ENCODE results near the gene ZNF609. TPM values are rescaled to one million over a fixed set of nuclear protein-coding genes. Genes with fewer than 3 reads are reported as not detected.

ZNF609 gene
- total RNA-seq, 1 donor from 2014 or later, result 33.1 TPM

DNA sequence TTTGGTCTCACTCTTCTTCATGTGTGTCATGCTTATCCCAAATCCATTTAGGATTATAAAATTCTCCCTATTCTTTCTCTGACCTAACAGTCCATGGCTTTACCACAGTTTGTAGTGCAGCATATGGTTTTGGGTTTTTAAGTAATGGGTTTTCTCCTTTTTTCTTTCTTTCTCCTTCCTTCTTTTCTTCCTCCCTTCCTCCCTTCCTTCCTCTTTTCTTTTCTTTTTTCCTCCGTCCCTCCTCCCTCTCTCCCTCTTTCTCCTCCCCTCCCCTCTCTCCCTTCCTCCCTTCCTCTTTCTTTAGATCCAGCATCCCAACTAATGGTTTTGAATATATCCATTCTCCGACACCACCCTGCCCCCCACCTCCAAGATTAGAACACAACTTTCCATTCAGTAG lies 196.1 kb downstream of the ZNF609 start:
- H3K4me3 ChIP-seq, result no peak overlapping the region
- no peaks in the 10 kb centered on the region for H3K27me3 ChIP-seq
- H3K36me3 ChIP-seq, result no peaks in the 10 kb centered on the region
- DNase-seq (ENCODE audit: extremely low spot score in 2 of 2), result no peak
- TF ChIP-seq, protein P1, sequence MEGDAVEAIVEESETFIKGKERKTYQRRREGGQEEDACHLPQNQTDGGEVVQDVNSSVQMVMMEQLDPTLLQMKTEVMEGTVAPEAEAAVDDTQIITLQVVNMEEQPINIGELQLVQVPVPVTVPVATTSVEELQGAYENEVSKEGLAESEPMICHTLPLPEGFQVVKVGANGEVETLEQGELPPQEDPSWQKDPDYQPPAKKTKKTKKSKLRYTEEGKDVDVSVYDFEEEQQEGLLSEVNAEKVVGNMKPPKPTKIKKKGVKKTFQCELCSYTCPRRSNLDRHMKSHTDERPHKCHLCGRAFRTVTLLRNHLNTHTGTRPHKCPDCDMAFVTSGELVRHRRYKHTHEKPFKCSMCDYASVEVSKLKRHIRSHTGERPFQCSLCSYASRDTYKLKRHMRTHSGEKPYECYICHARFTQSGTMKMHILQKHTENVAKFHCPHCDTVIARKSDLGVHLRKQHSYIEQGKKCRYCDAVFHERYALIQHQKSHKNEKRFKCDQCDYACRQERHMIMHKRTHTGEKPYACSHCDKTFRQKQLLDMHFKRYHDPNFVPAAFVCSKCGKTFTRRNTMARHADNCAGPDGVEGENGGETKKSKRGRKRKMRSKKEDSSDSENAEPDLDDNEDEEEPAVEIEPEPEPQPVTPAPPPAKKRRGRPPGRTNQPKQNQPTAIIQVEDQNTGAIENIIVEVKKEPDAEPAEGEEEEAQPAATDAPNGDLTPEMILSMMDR (IDR thresholded peaks at IDR 0.05), result no peak
- TF ChIP-seq POLR2AphosphoS5 (IDR thresholded peaks at IDR 0.05; ENCODE audit: insufficient read depth in 1 of 2, low read depth in 1 of 2), result no peak
- TF ChIP-seq POLR2A (IDR thresholded peaks at IDR 0.05), result no peak
- intact Hi-C loops (cut with DNase I), result no loop called here
- H3K4me1 ChIP-seq, result no peaks in the 10 kb centered on the region
- no peak overlapping the region for H3K27ac ChIP-seq
- no peaks in the 10 kb centered on the region for H3K9me3 ChIP-seq

DNA sequence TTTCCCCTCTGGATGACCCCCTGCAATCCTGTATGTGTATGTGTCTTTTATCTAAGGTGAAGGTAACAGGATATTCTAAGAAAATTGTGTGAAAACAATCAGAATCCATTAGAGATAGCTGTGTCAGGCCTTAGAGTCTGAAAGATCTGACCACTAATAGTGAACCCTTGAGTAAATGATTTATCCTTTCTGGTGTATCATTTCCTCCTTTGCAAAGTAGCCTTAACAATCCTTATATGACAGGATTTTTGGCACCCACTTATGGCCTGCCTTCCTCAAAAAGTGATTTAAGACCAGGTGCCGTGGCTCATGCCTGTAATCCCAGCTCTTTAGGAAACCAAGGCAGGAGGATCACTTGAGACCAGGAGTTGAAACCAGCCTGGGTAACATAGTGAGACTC lies 204.8 kb downstream of the ZNF609 start:
- Histone ChIP-seq H3K27ac (no peak overlapping the region), H3K27me3 (no peaks in the 10 kb centered on the region), H3K4me1 (no peaks in the 10 kb centered on the region), H3K36me3 (no peaks in the 10 kb centered on the region), H3K4me3 (no peak overlapping the region), H3K9me3 (no peaks in the 10 kb centered on the region)
- DNase-seq (ENCODE audit: extremely low spot score in 2 of 2), result no peak
- TF ChIP-seq POLR2AphosphoS5 (IDR thresholded peaks at IDR 0.05; ENCODE audit: insufficient read depth in 1 of 2, low read depth in 1 of 2) (no peak), POLR2A (IDR thresholded peaks at IDR 0.05) (no peak)
- TF ChIP-seq, protein P1 (IDR thresholded peaks at IDR 0.05), result no peak
- intact Hi-C loops (cut with DNase I), result loop anchor here (10.0 kb wide), 1 partner anchor 230 kb away; no protein-coding TSS in a partner anchor

DNA sequence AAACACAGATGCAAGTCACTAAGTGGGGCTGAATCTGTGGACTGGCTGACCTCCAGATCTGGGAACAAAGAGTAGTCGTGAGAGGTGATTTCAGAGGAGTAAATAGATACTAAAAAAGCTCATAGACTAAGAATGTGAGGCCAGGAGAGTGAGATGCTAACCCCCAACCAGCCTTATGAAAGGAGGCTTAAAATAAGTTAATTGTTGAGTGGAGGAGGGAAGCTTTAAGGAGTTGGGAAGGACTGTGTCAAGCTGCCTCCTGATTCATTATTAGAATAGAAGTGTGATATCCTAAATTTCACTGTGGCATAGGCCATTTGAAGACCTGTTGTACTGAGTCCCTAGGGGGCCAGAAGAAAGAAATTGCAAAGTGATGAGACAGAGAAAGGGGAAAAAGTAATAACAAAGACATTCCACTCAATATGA lies 207.4 kb downstream of the ZNF609 start:
- H3K27me3 ChIP-seq, result no peaks in the 10 kb centered on the region
- no peak overlapping the region for H3K4me3 ChIP-seq
- no peaks in the 10 kb centered on the region for H3K4me1 ChIP-seq
- no peaks in the 10 kb centered on the region for H3K9me3 ChIP-seq
- intact Hi-C loops (cut with DNase I), result loop anchor here (10.0 kb wide), 1 partner anchor 233 kb away; no protein-coding TSS in a partner anchor
- TF ChIP-seq, protein P1 (IDR thresholded peaks at IDR 0.05), result no peak
- no peak for TF ChIP-seq POLR2AphosphoS5 (IDR thresholded peaks at IDR 0.05; ENCODE audit: insufficient read depth in 1 of 2, low read depth in 1 of 2)
- TF ChIP-seq POLR2A (IDR thresholded peaks at IDR 0.05), result no peak
- no peak overlapping the region for H3K27ac ChIP-seq
- no peaks in the 10 kb centered on the region for H3K36me3 ChIP-seq
- no peak for DNase-seq (ENCODE audit: extremely low spot score in 2 of 2)

DNA sequence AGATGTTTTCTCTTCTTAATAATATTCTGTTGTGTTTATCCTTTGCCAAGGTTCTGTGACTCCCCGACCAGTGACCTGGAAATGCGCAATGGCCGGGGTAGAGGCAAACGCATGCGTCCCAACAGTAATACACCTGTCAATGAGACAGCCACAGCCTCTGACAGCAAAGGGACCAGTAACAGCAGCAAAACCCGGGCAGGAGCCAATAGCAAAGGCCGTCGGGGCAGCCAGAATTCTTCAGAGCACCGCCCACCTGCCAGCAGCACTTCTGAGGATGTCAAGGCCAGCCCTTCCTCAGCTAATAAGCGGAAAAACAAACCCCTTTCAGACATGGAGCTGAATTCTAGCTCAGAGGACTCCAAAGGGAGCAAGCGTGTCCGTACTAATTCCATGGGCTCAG lies 213.5 kb downstream of the ZNF609 start:
- no peak overlapping the region for H3K27ac ChIP-seq
- no peaks in the 10 kb centered on the region for H3K4me1 ChIP-seq
- DNase-seq (ENCODE audit: extremely low spot score in 2 of 2), result no peak
- intact Hi-C loops (cut with DNase I), result no loop called here
- H3K9me3 ChIP-seq, result no peaks in the 10 kb centered on the region
- no peaks in the 10 kb centered on the region for H3K27me3 ChIP-seq
- H3K4me3 ChIP-seq, result no peak overlapping the region
- H3K36me3 ChIP-seq, result peaks cover 0 to 34% of the 10 kb centered on the region in 2 donors
- no peak for TF ChIP-seq POLR2A (IDR thresholded peaks at IDR 0.05)
- TF ChIP-seq, protein P1 (IDR thresholded peaks at IDR 0.05), result no peak

DNA sequence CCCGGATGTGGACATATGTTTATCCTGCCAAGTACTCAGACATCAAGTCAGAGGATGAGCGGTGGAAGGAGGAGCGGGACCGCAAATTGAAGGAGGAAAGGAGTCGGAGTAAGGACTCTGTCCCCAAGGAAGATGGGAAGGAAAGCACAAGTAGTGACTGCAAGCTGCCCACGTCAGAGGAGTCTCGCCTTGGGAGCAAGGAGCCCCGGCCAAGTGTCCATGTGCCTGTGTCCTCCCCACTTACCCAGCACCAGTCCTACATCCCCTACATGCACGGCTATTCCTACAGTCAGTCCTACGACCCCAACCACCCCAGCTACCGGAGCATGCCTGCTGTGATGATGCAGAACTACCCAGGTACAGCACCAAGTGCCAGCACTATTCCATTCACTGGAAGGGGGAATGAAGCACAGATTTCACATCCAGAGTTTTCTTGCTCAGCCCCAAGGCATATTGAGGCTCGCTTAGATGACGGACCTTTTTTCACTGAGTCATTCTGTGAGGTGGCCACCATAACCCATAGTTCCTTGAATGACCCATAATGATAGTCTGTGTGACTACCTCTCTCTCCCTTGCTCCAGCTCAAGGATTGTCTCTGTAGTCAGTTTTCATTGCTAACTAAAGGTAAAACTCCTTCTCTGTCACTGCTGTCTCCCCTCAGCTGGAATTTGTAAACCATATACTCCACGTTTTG lies 217.9 kb downstream of the ZNF609 start:
- H3K27ac ChIP-seq, result no peak overlapping the region
- intact Hi-C loops (cut with DNase I), result no loop called here
- TF ChIP-seq, protein P1 (IDR thresholded peaks at IDR 0.05), result no peak
- TF ChIP-seq POLR2A (IDR thresholded peaks at IDR 0.05), result no peak
- no peak for TF ChIP-seq POLR2AphosphoS5 (IDR thresholded peaks at IDR 0.05; ENCODE audit: insufficient read depth in 1 of 2, low read depth in 1 of 2)
- no peaks in the 10 kb centered on the region for H3K9me3 ChIP-seq
- H3K4me3 ChIP-seq, result no peak overlapping the region
- DNase-seq (ENCODE audit: extremely low spot score in 2 of 2), result no peak
- no peaks in the 10 kb centered on the region for H3K27me3 ChIP-seq
- H3K4me1 ChIP-seq, result no peaks in the 10 kb centered on the region
- peaks cover 0 to 66% of the 10 kb centered on the region in 2 donors for H3K36me3 ChIP-seq
